Measurements from ENCODE around the gene UPF3A.

- TF ChIP-seq EZH2phosphoT487 (IDR thresholded peaks at IDR 0.05; ENCODE audit: low read depth) (no peak), CTCF (IDR thresholded peaks at IDR 0.05; ENCODE audit: low read depth, low read length) (no peak)
These were observed 8.4 kb upstream of the UPF3A start for GRCh38 chr13:114272977-114273376.
